ENCODE data around the gene MATN1.

Gene MATN1

DNA sequence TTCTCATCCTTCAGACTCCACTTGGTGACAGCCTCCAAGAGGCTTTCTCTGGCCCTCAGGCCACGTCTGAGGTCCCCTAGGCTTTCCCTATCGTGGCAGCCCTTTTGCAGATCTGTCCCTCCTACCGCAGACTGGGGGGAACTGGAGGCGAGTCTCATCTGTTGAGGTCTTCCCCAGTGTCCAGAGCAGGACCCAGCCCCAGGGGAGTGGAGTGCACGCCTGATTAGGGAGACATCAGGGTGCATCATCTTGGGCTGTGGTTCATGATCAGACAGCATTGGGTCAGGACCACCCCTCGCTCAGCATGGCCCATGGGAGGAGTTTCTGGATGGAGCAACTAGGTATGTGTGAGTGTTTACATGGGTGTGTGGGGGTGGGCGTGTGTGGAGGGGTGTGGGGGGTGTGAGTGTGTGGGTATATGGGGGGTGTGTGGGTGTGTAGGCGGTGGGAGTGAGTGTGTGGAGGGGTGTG is 8.5 kb upstream of the MATN1 start:
- WGBS (ENCODE audit: extremely low coverage, insufficient coverage, insufficient read length), result 100% methylated on average over 1 of the region's 8 CpGs
- H3K9me3 ChIP-seq (ENCODE audit: insufficient read depth, low read depth, low read length), result no peaks in the 10 kb centered on the region
- DNase-seq, result no peak
- no peak overlapping the region for H4K8ac ChIP-seq (ENCODE audit: low read depth, low read length)
- no peaks in the 10 kb centered on the region for H3K27me3 ChIP-seq (ENCODE audit: insufficient read depth, low read length)
- no peak overlapping the region for H4K91ac ChIP-seq (ENCODE audit: low read depth, low read length)
- no peak overlapping the region for H2AK5ac ChIP-seq (ENCODE audit: low read length)
- H3K9ac ChIP-seq (ENCODE audit: low read length), result no peak overlapping the region
- no peaks in the 10 kb centered on the region for H3K79me2 ChIP-seq (ENCODE audit: control insufficient read depth, insufficient read depth, low read length, poor library complexity)
- H2BK120ac ChIP-seq (ENCODE audit: insufficient read depth, low read length, poor library complexity), result no peak overlapping the region
- H3K27ac ChIP-seq (ENCODE audit: low read depth, low read length), result no peak overlapping the region
- no peak overlapping the region for H2BK12ac ChIP-seq (ENCODE audit: low read length)
- peak overlapping the region; percentile 2 for H3K4me3 ChIP-seq (ENCODE audit: low read depth, low read length)
- H3K14ac ChIP-seq (ENCODE audit: low read length), result no peak overlapping the region
- no peaks in the 10 kb centered on the region for H3K79me1 ChIP-seq (ENCODE audit: low read length)
- H3K4ac ChIP-seq (ENCODE audit: low read depth, low read length), result no peak overlapping the region
- H2BK5ac ChIP-seq (ENCODE audit: low read depth, low read length, poor library complexity), result no peak overlapping the region
- H2AFZ ChIP-seq (ENCODE audit: insufficient read depth, low read length, poor library complexity), result no peak overlapping the region
- H3K36me3 ChIP-seq (ENCODE audit: control insufficient read depth in 1 of 2, insufficient read depth in 2 of 2, low read length in 2 of 2), result no peaks in the 10 kb centered on the region
- H4K12ac ChIP-seq (ENCODE audit: low read depth, low read length), result no peak overlapping the region
- H3K4me1 ChIP-seq (ENCODE audit: control insufficient read depth in 1 of 2, insufficient read depth in 2 of 2, low read length in 2 of 2), result peaks cover 5% of the 10 kb centered on the region in 2 experiments
- H3K4me2 ChIP-seq (ENCODE audit: low read length), result no peak overlapping the region
- no peak overlapping the region for H3K18ac ChIP-seq (ENCODE audit: low read length)
- H3K23ac ChIP-seq (ENCODE audit: low read length), result no peak overlapping the region

GRCh38 chr1:30731109-30731805 is 7.9 kb upstream of the MATN1 start:
- Histone ChIP-seq H2BK12ac (ENCODE audit: low read length) (no peak overlapping the region), H2AFZ (ENCODE audit: insufficient read depth, low read length, poor library complexity) (no peak overlapping the region), H3K14ac (ENCODE audit: low read length) (no peak overlapping the region), H3K23ac (ENCODE audit: low read length) (no peak overlapping the region), H4K12ac (ENCODE audit: low read depth, low read length) (no peak overlapping the region), H2BK120ac (ENCODE audit: insufficient read depth, low read length, poor library complexity) (no peak overlapping the region), H3K79me1 (ENCODE audit: low read length) (no peaks in the 10 kb centered on the region), H3K9ac (ENCODE audit: low read length) (no peak overlapping the region), H4K91ac (ENCODE audit: low read depth, low read length) (no peak overlapping the region), H3K4me2 (ENCODE audit: low read length) (no peak overlapping the region), H2AK5ac (ENCODE audit: low read length) (no peak overlapping the region), H3K4me3 (ENCODE audit: low read depth, low read length) (no peak overlapping the region), H3K9me3 (ENCODE audit: insufficient read depth, low read depth, low read length) (no peaks in the 10 kb centered on the region), H4K8ac (ENCODE audit: low read depth, low read length) (no peak overlapping the region), H3K27me3 (ENCODE audit: insufficient read depth, low read length) (no peaks in the 10 kb centered on the region), H3K36me3 (ENCODE audit: control insufficient read depth in 1 of 2, insufficient read depth in 2 of 2, low read length in 2 of 2) (no peaks in the 10 kb centered on the region), H2BK5ac (ENCODE audit: low read depth, low read length, poor library complexity) (no peak overlapping the region), H3K4ac (ENCODE audit: low read depth, low read length) (no peak overlapping the region), H3K4me1 (ENCODE audit: control insufficient read depth in 1 of 2, insufficient read depth in 2 of 2, low read length in 2 of 2) (peaks cover 5% of the 10 kb centered on the region in 2 experiments), H3K18ac (ENCODE audit: low read length) (no peak overlapping the region), H3K27ac (ENCODE audit: low read depth, low read length) (no peak overlapping the region), H3K79me2 (ENCODE audit: control insufficient read depth, insufficient read depth, low read length, poor library complexity) (no peaks in the 10 kb centered on the region)
- WGBS (ENCODE audit: extremely low coverage, insufficient coverage, insufficient read length), result no CpG with 5 or more reads among the region's 10 CpGs
- no peak for DNase-seq

DNA sequence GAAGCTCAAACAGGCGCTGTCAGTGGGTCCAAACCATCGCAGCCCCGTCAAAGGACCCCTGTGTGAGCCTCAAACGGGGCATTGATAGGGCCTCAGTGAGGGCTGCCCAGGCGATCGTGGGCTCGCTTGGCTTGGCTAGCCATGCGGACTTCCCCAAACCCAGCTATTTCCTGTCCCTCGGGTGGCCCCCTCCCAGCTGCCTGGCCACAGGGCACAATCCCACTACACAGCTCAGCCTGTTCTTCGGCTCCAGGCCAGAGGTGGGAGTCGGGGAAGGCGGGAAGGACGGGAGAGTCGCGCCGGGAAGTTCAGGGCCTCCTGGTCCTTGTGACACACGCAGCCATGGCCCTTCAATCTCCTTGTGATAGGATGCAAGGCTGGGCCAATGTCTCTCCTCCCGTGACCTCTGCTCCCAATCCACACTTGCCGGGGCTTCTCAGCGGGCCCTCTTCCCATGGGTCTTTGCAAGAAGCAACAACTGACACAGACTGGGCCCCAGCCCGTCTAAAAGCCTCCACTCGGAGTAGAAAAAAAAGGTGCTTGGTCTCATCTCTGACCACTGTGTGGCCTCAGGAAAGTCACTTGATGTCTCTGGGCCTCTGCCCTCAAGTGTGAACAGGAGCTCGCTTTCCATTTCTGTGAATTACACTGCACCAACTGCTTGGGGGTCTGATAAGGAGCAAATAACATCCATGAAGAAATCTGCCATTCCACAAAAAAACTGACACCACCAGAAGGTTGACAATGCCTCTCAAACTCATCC is 7.1 kb upstream of the MATN1 start:
- H3K36me3 ChIP-seq (ENCODE audit: control insufficient read depth in 1 of 2, insufficient read depth in 2 of 2, low read length in 2 of 2), result no peaks in the 10 kb centered on the region
- peaks cover 5% of the 10 kb centered on the region in 2 experiments for H3K4me1 ChIP-seq (ENCODE audit: control insufficient read depth in 1 of 2, insufficient read depth in 2 of 2, low read length in 2 of 2)
- no peaks in the 10 kb centered on the region for H3K9me3 ChIP-seq (ENCODE audit: insufficient read depth, low read depth, low read length)
- H2BK120ac ChIP-seq (ENCODE audit: insufficient read depth, low read length, poor library complexity), result no peak overlapping the region
- no peak overlapping the region for H3K4me2 ChIP-seq (ENCODE audit: low read length)
- no peaks in the 10 kb centered on the region for H3K79me2 ChIP-seq (ENCODE audit: control insufficient read depth, insufficient read depth, low read length, poor library complexity)
- no peak overlapping the region for H3K4me3 ChIP-seq (ENCODE audit: low read depth, low read length)
- no peak overlapping the region for H3K23ac ChIP-seq (ENCODE audit: low read length)
- WGBS (ENCODE audit: extremely low coverage, insufficient coverage, insufficient read length), result no CpG with 5 or more reads among the region's 23 CpGs
- no peak overlapping the region for H2BK12ac ChIP-seq (ENCODE audit: low read length)
- no peak overlapping the region for H3K14ac ChIP-seq (ENCODE audit: low read length)
- no peak overlapping the region for H3K27ac ChIP-seq (ENCODE audit: low read depth, low read length)
- no peak overlapping the region for H2AFZ ChIP-seq (ENCODE audit: insufficient read depth, low read length, poor library complexity)
- H4K91ac ChIP-seq (ENCODE audit: low read depth, low read length), result no peak overlapping the region
- no peak overlapping the region for H2BK5ac ChIP-seq (ENCODE audit: low read depth, low read length, poor library complexity)
- no peak overlapping the region for H3K4ac ChIP-seq (ENCODE audit: low read depth, low read length)
- DNase-seq, result no peak
- H3K18ac ChIP-seq (ENCODE audit: low read length), result no peak overlapping the region
- no peak overlapping the region for H3K9ac ChIP-seq (ENCODE audit: low read length)
- no peak overlapping the region for H2AK5ac ChIP-seq (ENCODE audit: low read length)
- no peaks in the 10 kb centered on the region for H3K27me3 ChIP-seq (ENCODE audit: insufficient read depth, low read length)
- no peaks in the 10 kb centered on the region for H3K79me1 ChIP-seq (ENCODE audit: low read length)
- H4K8ac ChIP-seq (ENCODE audit: low read depth, low read length), result no peak overlapping the region
- no peak overlapping the region for H4K12ac ChIP-seq (ENCODE audit: low read depth, low read length)

DNA sequence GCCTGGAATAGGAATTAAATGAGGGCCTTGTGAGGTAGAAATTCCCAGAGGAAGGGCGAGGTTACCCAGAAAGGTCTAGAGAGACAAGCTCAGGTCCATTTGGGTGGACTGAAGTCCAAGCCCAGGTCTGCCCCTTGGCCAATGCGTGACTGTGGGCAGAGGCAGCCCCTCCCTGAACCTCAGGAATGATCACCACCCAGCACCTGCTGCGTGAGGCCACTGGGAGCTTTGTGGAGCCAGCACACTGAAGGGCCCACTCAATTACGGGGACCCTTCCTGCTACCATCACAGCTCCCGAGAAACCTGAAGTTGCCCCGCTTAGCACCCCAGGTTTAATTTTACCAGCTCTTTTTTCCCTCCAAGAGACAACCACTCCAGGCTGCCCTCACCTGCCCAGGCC is 6.5 kb upstream of the MATN1 start:
- Histone ChIP-seq H2BK12ac (ENCODE audit: low read length) (no peak overlapping the region), H4K12ac (ENCODE audit: low read depth, low read length) (no peak overlapping the region), H3K79me2 (ENCODE audit: control insufficient read depth, insufficient read depth, low read length, poor library complexity) (no peaks in the 10 kb centered on the region), H2AFZ (ENCODE audit: insufficient read depth, low read length, poor library complexity) (no peak overlapping the region), H3K14ac (ENCODE audit: low read length) (no peak overlapping the region), H3K18ac (ENCODE audit: low read length) (no peak overlapping the region), H3K4me3 (ENCODE audit: low read depth, low read length) (no peak overlapping the region), H2BK120ac (ENCODE audit: insufficient read depth, low read length, poor library complexity) (no peak overlapping the region), H2BK5ac (ENCODE audit: low read depth, low read length, poor library complexity) (no peak overlapping the region), H3K9ac (ENCODE audit: low read length) (no peak overlapping the region), H3K23ac (ENCODE audit: low read length) (no peak overlapping the region), H3K27me3 (ENCODE audit: insufficient read depth, low read length) (no peaks in the 10 kb centered on the region), H3K36me3 (ENCODE audit: control insufficient read depth in 1 of 2, insufficient read depth in 2 of 2, low read length in 2 of 2) (no peaks in the 10 kb centered on the region), H3K27ac (ENCODE audit: low read depth, low read length) (no peak overlapping the region), H3K4me1 (ENCODE audit: control insufficient read depth in 1 of 2, insufficient read depth in 2 of 2, low read length in 2 of 2) (peaks cover 5% of the 10 kb centered on the region in 2 experiments), H4K91ac (ENCODE audit: low read depth, low read length) (no peak overlapping the region), H2AK5ac (ENCODE audit: low read length) (no peak overlapping the region), H3K4me2 (ENCODE audit: low read length) (no peak overlapping the region), H3K9me3 (ENCODE audit: insufficient read depth, low read depth, low read length) (no peaks in the 10 kb centered on the region), H3K4ac (ENCODE audit: low read depth, low read length) (no peak overlapping the region), H4K8ac (ENCODE audit: low read depth, low read length) (no peak overlapping the region), H3K79me1 (ENCODE audit: low read length) (no peaks in the 10 kb centered on the region)
- DNase-seq, result no peak
- no CpG with 5 or more reads among the region's 6 CpGs for WGBS (ENCODE audit: extremely low coverage, insufficient coverage, insufficient read length)

Measured in trophoblast cell (in vitro differentiated cells and primary cell).